Measurements from ENCODE around the gene UNC79. TPM values are rescaled to one million over a fixed set of nuclear protein-coding genes. Genes with fewer than 3 reads are reported as not detected.
A peak's percentile ranks its signal among the peaks of the same experiment; 100 is the strongest.
"Not testable (repeated sequence)": the region's sequence is repeated elsewhere in the genome, so short reads cannot be mapped to it uniquely, and the experiment has no call there.

UNC79 gene
- total RNA-seq, 2 donors from 2014 or later, result 0.78 to 3.3 TPM

DNA sequence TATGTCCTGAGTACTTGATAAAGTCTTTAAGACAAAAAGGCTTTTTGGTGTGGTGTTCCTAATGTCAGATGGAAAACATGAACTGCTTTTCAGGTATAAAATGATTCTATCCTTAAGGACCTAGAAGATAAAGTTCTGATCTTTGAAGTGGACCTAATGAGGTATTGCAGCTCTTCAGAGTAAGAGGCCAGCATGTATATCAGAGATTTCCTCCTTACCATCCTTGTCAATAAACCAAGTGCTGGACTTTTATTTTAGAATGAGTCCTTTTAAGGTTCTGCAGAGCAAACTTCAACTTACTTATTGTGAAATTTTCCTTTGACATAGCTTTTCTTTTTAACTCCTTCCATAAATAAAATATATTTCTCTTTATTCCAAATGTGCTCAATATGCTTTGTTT, 50.1 kb downstream of the UNC79 start:
- ATAC-seq (no peak), DNase-seq (no peak)
- intact Hi-C loops (cut with DNase I), result no loop called here
- no peaks in the 10 kb centered on the region for H3K4me1 ChIP-seq
- no peaks in the 10 kb centered on the region for H3K9me3 ChIP-seq
- H3K27ac ChIP-seq, result no peak overlapping the region
- TF ChIP-seq, protein P1, sequence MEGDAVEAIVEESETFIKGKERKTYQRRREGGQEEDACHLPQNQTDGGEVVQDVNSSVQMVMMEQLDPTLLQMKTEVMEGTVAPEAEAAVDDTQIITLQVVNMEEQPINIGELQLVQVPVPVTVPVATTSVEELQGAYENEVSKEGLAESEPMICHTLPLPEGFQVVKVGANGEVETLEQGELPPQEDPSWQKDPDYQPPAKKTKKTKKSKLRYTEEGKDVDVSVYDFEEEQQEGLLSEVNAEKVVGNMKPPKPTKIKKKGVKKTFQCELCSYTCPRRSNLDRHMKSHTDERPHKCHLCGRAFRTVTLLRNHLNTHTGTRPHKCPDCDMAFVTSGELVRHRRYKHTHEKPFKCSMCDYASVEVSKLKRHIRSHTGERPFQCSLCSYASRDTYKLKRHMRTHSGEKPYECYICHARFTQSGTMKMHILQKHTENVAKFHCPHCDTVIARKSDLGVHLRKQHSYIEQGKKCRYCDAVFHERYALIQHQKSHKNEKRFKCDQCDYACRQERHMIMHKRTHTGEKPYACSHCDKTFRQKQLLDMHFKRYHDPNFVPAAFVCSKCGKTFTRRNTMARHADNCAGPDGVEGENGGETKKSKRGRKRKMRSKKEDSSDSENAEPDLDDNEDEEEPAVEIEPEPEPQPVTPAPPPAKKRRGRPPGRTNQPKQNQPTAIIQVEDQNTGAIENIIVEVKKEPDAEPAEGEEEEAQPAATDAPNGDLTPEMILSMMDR (IDR thresholded peaks at IDR 0.05), result no peak
- TF ChIP-seq POLR2A (IDR thresholded peaks at IDR 0.05), result no peak
- H3K27me3 ChIP-seq, result no peaks in the 10 kb centered on the region
- H3K4me3 ChIP-seq, result no peak overlapping the region
- H3K36me3 ChIP-seq (replicated peaks in 1 of 2; ENCODE audit: insufficient read depth in 1 of 2, low read depth in 2 of 2), result no peaks in the 10 kb centered on the region

DNA sequence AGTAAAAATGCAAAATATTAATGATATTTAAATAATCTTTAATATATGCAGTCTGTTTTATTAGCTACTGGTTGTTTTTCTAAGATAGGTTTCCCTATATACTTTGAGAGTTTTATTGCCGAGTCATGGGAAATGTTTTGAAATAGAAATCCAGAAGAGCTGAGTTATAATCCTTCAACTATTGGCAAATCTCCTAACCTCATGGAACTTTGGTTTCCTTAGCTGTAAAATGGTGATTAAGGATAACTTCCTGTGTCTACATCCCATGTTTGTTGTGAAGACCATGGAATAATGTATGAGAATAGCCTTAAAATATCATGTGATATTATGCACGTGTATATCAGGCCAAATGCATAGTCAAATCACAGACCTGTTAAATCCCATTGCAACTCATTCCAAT, 51.0 kb downstream of the UNC79 start:
- intact Hi-C loops (cut with DNase I), result no loop called here
- TF ChIP-seq, protein P1 (IDR thresholded peaks at IDR 0.05), result no peak
- TF ChIP-seq POLR2A (IDR thresholded peaks at IDR 0.05), result no peak
- ATAC-seq (no peak), DNase-seq (no peak)
- H3K27me3 ChIP-seq, result no peaks in the 10 kb centered on the region
- no peak overlapping the region for H3K4me3 ChIP-seq
- H3K4me1 ChIP-seq, result no peaks in the 10 kb centered on the region
- 64 to 84% methylated on average over 2 of the region's 2 CpGs for WGBS, 2 donors
- no peak overlapping the region for H3K27ac ChIP-seq
- no peaks in the 10 kb centered on the region for H3K9me3 ChIP-seq
- no peaks in the 10 kb centered on the region for H3K36me3 ChIP-seq (replicated peaks in 1 of 2; ENCODE audit: insufficient read depth in 1 of 2, low read depth in 2 of 2)

DNA sequence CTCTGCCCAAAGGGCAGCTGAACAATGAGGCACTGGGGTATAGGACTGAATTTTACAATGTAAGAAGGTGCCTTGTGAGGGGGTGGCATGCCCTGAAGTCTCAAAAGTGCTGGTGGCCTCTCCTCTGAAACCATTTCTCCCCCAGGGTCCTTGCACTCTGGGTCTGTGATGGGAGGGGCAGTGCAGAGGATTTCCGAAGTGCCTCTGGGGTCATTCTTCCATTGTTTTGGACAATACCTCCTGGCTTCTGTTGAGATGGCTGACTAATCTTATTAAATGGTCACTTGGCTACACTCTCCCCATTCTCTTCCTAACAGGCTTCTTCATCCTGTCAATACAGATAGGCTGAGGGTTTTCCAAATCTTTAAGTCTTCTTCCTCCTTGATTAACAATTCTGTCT, 59.3 kb downstream of the UNC79 start:
- H3K36me3 ChIP-seq (replicated peaks in 1 of 2; ENCODE audit: insufficient read depth in 1 of 2, low read depth in 2 of 2), result no peaks in the 10 kb centered on the region

DNA sequence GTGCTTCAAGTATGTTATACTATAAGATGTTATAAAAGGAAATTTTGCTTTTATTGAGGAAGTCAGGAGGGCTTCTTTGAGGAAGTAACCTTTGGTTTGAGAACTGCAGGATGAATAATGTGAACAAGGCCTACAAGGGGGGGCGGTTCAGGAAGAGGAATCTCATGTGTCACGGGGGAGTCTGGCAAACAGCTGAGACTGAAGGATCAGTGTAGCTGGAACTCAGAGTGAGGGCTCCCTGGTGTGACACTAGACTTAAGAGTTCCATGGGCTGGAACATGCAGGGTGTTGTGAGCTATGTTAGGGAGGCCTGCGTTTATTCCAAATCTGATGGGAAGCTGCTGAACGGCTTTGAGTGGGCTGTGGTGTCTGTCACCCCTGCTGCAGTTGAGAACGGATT, 62.3 kb downstream of the UNC79 start:
- H3K36me3 ChIP-seq (replicated peaks in 1 of 2; ENCODE audit: insufficient read depth in 1 of 2, low read depth in 2 of 2), result no peaks in the 10 kb centered on the region
- TF ChIP-seq POLR2A (IDR thresholded peaks at IDR 0.05), result no peak
- TF ChIP-seq, protein P1 (IDR thresholded peaks at IDR 0.05), result no peak
- intact Hi-C loops (cut with DNase I), result no loop called here
- no peaks in the 10 kb centered on the region for H3K4me1 ChIP-seq
- ATAC-seq, result no peak
- DNase-seq, result peak in 1 of 4 donors; percentile 16
- no peaks in the 10 kb centered on the region for H3K9me3 ChIP-seq
- H3K27ac ChIP-seq, result no peak overlapping the region
- H3K27me3 ChIP-seq, result no peaks in the 10 kb centered on the region
- H3K4me3 ChIP-seq, result no peak overlapping the region
- 71 to 79% methylated on average over 5 of the region's 5 CpGs for WGBS, 2 donors

More for the DNA sequence above, 59.3 kb downstream of the UNC79 start:
- ATAC-seq (no peak), DNase-seq (no peak)
- TF ChIP-seq POLR2A (IDR thresholded peaks at IDR 0.05), result no peak
- TF ChIP-seq, protein P1 (IDR thresholded peaks at IDR 0.05), result no peak
- no peak overlapping the region for H3K27ac ChIP-seq
- H3K27me3 ChIP-seq, result no peaks in the 10 kb centered on the region
- WGBS, 2 donors, result 93 to 100% methylated on average over 1 of the region's 1 CpG
- no peaks in the 10 kb centered on the region for H3K4me1 ChIP-seq
- intact Hi-C loops (cut with DNase I), result no loop called here
- H3K4me3 ChIP-seq, result no peak overlapping the region
- H3K9me3 ChIP-seq, result no peaks in the 10 kb centered on the region

DNA sequence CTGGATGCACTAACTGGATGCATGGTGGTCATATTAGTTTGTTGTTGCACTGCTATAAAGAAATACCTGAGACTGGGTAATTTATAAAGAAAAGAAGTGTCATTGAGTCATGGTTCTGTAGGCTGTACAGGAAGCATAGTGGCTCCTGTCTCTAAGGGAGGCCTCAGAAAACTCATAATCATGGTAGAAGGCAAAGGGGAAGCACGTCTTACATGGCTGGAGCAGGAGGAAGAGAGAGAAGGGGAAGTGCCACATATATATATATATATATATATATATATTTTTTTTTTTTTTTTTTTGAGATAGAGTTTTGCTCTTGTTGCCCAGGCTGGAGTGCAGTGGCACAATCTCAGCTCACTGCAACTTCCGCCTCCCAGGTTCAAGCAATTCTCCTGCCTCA, 62.9 kb downstream of the UNC79 start:
- intact Hi-C loops (cut with DNase I); H3K9me3 ChIP-seq; H3K4me1 ChIP-seq; DNase-seq; H3K36me3 ChIP-seq (replicated peaks in 1 of 2; ENCODE audit: insufficient read depth in 1 of 2, low read depth in 2 of 2); H3K4me3 ChIP-seq; ATAC-seq; H3K27ac ChIP-seq; H3K27me3 ChIP-seq: not testable (repeated sequence)
- 75 to 85% methylated on average over 1 to 2 of the region's 2 CpGs for WGBS, 2 donors
